A549 (cell line): Measurements from ENCODE around the gene PLIN1. TPM values are rescaled to one million over a fixed set of nuclear protein-coding genes. Genes with fewer than 3 reads are reported as not detected.

Experiments
- ATAC-seq, 2 experiments: fragments of 200-7000 bp in 1 of 2; fragments of >200 bp in 1 of 2; cut with Nextera tagmentation in 1 of 2; cut with Tn5 transposase in 1 of 2; 3 replicates each; pipeline versions ENCODE4 v1.8.0 to v1.9.1; 2018 to 2020; ENCODE audit warnings: mild to moderate bottlenecking in 1 of 2, moderate library complexity in 1 of 2
- CTCF ChIA-PET: fragments of 300-600 bp; sonication (Branson Sonifier 250); formaldehyde crosslinking; extraction: SDS; loops from one replicate; lab custom pipeline; 2021; ENCODE audit warnings: antibody characterized with exemption, inconsistent platforms; lab: Yijun Ruan, JAX
- POLR2A ChIA-PET: fragments of 350-600 bp; formaldehyde crosslinking; extraction: SDS; loops from one replicate; lab custom pipeline; 2021; ENCODE audit warnings: antibody characterized with exemption, inconsistent platforms; lab: Yijun Ruan, JAX
- DNase-seq, 2 experiments: peaks; one replicate each; pipeline versions ENCODE4 v3.0.0 to v3.0.0-alpha.2; 2011 to 2016; ENCODE audit warnings: low read depth in 1 of 2, low spot score in 1 of 2
- FAIRE-seq: peaks from 2 replicates; lab custom pipeline; 2011; peaks lifted over from hg19 to GRCh38; lab: Jason Lieb, UNC
- H3K27ac ChIP-seq, 2 experiments: fragments of >200 bp; sonication (Bioruptor Twin); formaldehyde crosslinking; 3 replicates each; pipeline ENCODE4 v1.5.1; 2016 to 2017
- H3K4me1 ChIP-seq: fragments of >200 bp; sonication (Bioruptor Twin); formaldehyde crosslinking; 3 replicates; pipeline ENCODE4 v1.6.1; 2016
- H3K4me2 ChIP-seq: fragments of >200 bp; sonication (Bioruptor Twin); formaldehyde crosslinking; 3 replicates; pipeline ENCODE4 v1.6.1; 2016
- H3K4me3 ChIP-seq: fragments of >200 bp; sonication (Bioruptor Twin); formaldehyde crosslinking; 3 replicates; pipeline ENCODE4 v1.5.1; 2016
- H3K9me3 ChIP-seq: fragments of >200 bp; sonication (Bioruptor Twin); formaldehyde crosslinking; 3 replicates; pipeline ENCODE4 v1.6.1; 2016
- ATOH8 ChIP-seq: fragments of 250-450 bp; sonication (Bioruptor Pico); IDR thresholded peaks from 2 replicates; pipeline ENCODE4 v1.5.0; 2020; ENCODE audit warnings: low read depth, mild to moderate bottlenecking, moderate library complexity
- BCL3 ChIP-seq: fragments of >200 bp; sonication (Bioruptor Twin); formaldehyde crosslinking; IDR thresholded peaks from 3 replicates; pipeline ENCODE4 v1.6.1; 2016
- CBX2 ChIP-seq: fragments of 200-600 bp; sonication (generic); IDR thresholded peaks from 2 replicates; pipeline ENCODE4 v1.6.1; 2016; ENCODE audit warnings: low read depth, mild to moderate bottlenecking, borderline replicate concordance
- CTCF ChIP-seq: fragments of >200 bp; sonication (Bioruptor Twin); formaldehyde crosslinking; IDR thresholded peaks from 3 replicates; pipeline ENCODE4 v1.5.1; 2016
- HMGXB4 ChIP-seq: fragments of 250-450 bp; sonication (Bioruptor Pico); IDR thresholded peaks from 2 replicates; pipeline ENCODE4 v1.5.0; 2021; ENCODE audit warnings: mild to moderate bottlenecking, moderate library complexity, borderline replicate concordance
- JUN ChIP-seq, 2 experiments: fragments of >200 bp; sonication (Bioruptor Twin); formaldehyde crosslinking; IDR thresholded peaks; 2 replicates in 1 of 2; 3 replicates in 1 of 2; pipeline ENCODE4 v1.6.1; 2016 to 2017
- JUNB ChIP-seq: fragments of >200 bp; sonication (Bioruptor Twin); formaldehyde crosslinking; IDR thresholded peaks from 2 replicates; pipeline ENCODE4 v1.6.1; 2016
- MAFK ChIP-seq: fragments of 450-650 bp; IDR thresholded peaks from 2 replicates; pipeline ENCODE4 v1.6.1; 2014; ENCODE audit not compliant: partially characterized antibody
- MAX ChIP-seq: IDR thresholded peaks from 2 replicates; pipeline ENCODE4 v1.6.1; 2012
- NPAS2 ChIP-seq: fragments of 250-450 bp; sonication (Bioruptor Pico); IDR thresholded peaks from 2 replicates; pipeline ENCODE4 v1.8.0; 2022; ENCODE audit warnings: mild to moderate bottlenecking, moderate library complexity, borderline replicate concordance
- PBX3 ChIP-seq: IDR thresholded peaks from 2 replicates; pipeline ENCODE4 v1.6.1; 2012
- POLR2AphosphoS2 ChIP-seq: conservative IDR thresholded peaks from 2 replicates; pipeline ENCODE4 v1.6.1; 2012; ENCODE audit warnings: low read length, improper control_type of control experiment, inconsistent platforms
- RARB ChIP-seq: fragments of 250-450 bp; sonication (Bioruptor Pico); IDR thresholded peaks from 2 replicates; pipeline ENCODE4 v1.8.0; 2021; ENCODE audit warnings: mild to moderate bottlenecking, moderate library complexity
- RCOR1 ChIP-seq: fragments of 150-350 bp; IDR thresholded peaks from 2 replicates; pipeline ENCODE4 v1.6.1; 2014; ENCODE audit warnings: antibody characterized with exemption, low read length, low read depth
- TFCP2L1 ChIP-seq: fragments of 250-450 bp; sonication (Bioruptor Pico); IDR thresholded peaks from 2 replicates; pipeline ENCODE4 v1.5.0; 2021; ENCODE audit warnings: mild to moderate bottlenecking
- ZSCAN20 ChIP-seq: fragments of 250-450 bp; sonication (Bioruptor Pico); IDR thresholded peaks from 2 replicates; pipeline ENCODE4 v1.8.0; 2022; ENCODE audit warnings: mild to moderate bottlenecking, moderate library complexity
- WGBS: methylation state at CpG from one replicate; pipeline ENCODE4 v1.1.6; 2017; ENCODE audit errors: missing lambda C conversion rate; 5-methylcytosine and 5-hydroxymethylcytosine counted together
- polyA plus RNA-seq, 4 experiments: library from polyadenylated mRNA; depleted of rRNA in 3 of 4; stranded (reverse); fragments of >200 nt; fragmentation: RNase III in 1 of 4; extraction: RNeasy Plus Mini Kit Qiagen cat#74134 plus additional on column Dnase treatment in 1 of 4; gene quantifications; 2 replicates in 3 of 4; 3 replicates in 1 of 4; pipeline ENCODE4 v1.2.3, GENCODE V29; 2011 to 2017

The PLIN1 gene
- polyA plus RNA-seq, 2 of the 4 experiments (the other 2 are of a cell fraction): 0.27 to 0.74 TPM

GRCh38 chr15:89669309-89669865 is 9.8 kb downstream of the PLIN1 start:
- FAIRE-seq (no peak), DNase-seq (no peak), ATAC-seq (no peak)
- no peak for TF ChIP-seq JUN (IDR thresholded peaks at IDR 0.05)
- no peak for TF ChIP-seq PBX3
- no peak for TF ChIP-seq POLR2AphosphoS2
- no peak for TF ChIP-seq MAFK
- no peak for TF ChIP-seq RCOR1
- TF ChIP-seq TFCP2L1 (CRISPR knock-in tag): no peak
- no peak for TF ChIP-seq MAX
- no peak for TF ChIP-seq CBX2
- no peak for TF ChIP-seq CTCF
- no peak for TF ChIP-seq RARB (CRISPR knock-in tag)
- TF ChIP-seq HMGXB4 (CRISPR knock-in tag): no peak
- no peak for TF ChIP-seq BCL3
- TF ChIP-seq NPAS2: no peak
- Histone ChIP-seq H3K4me1 (peaks cover 8% of the 10 kb centered on the region; the same call in 1 of the 3 replicates), H3K9me3 (no peaks in the 10 kb centered on the region), H3K27ac (no peak overlapping the region), H3K4me2 (no peak overlapping the region), H3K4me3 (no peak overlapping the region)
- 74% methylated on average over 8 of the region's 9 CpGs for WGBS
- ChIA-PET CTCF (interaction anchor here (1.8 to 9.4 kb wide), 2 partner anchors 18 to 24 kb away, joined by 6 to 79 read pairs; no protein-coding TSS in a partner anchor), POLR2A (no interaction called here)

- Histone ChIP-seq H3K4me1 (peaks cover 8% of the 10 kb centered on the region; the same call in 1 of the 3 replicates), H3K4me3 (no peak overlapping the region), H3K4me2 (no peak overlapping the region), H3K9me3 (no peaks in the 10 kb centered on the region), H3K27ac (no peak overlapping the region)
- no peak for TF ChIP-seq JUNB
- TF ChIP-seq ZSCAN20 (CRISPR knock-in tag): no peak
- TF ChIP-seq ATOH8 (CRISPR knock-in tag): no peak
- TF ChIP-seq MAFK: peak; percentile 89
- DNase-seq (no peak), ATAC-seq (no peak), FAIRE-seq (no peak)
- ChIA-PET POLR2A (no interaction called here), CTCF (interaction anchor here (0.8 to 9.4 kb wide), 6 partner anchors 10 to 226 kb away, joined by 3 to 79 read pairs (median 3); partner anchors contain the start of genes MESP1 and PLIN1)
- WGBS: 91% methylated on average over 3 of the region's 3 CpGs
Observed at GRCh38 chr15:89668171-89668570, 11.0 kb downstream of the PLIN1 start.
